Left forelimb (tissue), 1 donor: Measurements from ENCODE around the gene KCNK3.

ENCODE experiments used
- DNase-seq: peaks from one replicate; pipeline ENCODE4 v3.0.0-alpha.2; 2018; ENCODE audit warnings: low spot score

Gene KCNK3

DNA sequence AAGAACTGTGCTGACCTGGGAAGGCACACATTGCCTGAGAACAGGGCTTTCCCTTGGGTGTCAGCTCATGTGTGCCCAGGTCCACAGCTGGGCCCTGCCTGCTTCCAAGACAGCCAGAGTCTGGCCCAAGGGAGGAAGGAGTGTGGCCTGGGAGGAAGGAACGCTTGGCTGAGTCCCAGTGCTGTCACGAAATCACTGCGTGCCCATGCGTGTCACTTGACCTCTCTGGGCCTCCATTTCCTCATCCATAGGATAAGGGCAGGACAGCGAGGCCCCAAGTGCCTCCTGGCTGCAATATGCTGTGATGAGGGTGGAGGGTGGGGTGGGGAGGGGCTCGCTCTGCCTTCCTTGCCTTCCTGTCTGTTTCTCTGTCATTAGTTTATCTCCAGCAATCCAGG is 642 bp upstream of the KCNK3 start:
- DNase-seq, result no peak

DNA sequence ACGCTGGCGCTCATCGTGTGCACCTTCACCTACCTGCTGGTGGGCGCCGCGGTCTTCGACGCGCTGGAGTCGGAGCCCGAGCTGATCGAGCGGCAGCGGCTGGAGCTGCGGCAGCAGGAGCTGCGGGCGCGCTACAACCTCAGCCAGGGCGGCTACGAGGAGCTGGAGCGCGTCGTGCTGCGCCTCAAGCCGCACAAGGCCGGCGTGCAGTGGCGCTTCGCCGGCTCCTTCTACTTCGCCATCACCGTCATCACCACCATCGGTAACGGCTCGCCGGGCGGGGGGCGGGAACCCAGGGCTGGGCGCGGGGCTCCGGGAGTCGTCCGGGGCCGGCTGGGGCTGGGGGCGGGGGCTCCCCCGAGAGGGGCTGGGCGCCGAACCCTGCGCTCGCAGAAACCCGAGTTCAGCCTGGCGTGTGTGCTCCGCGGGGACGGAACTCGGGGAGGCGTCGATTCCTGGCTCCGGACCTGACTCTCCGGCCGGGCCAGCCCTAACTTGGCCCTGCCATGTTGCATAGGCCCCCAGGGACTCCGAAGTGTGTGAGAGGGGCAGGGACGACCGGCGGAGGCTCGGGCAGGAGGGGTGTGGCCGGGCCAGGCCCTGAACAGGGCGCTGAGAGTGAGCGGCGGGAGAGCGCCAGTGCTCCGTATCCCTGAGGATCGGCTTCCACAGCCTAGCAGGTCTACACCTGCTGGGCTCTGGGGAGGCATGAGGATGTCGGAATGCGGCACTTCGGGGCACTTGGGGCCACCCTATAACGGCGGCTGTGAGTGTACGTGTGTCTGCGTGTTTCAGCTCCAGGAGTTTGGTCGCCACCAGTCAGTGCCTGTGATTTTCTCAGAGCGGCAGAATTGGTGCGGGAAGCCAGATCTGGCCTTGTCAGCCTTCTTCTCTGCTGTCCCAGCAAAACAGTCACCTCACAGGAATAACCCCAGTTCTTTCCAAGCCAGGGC is 651 bp downstream of the KCNK3 start:
- DNase-seq, result no peak

DNA sequence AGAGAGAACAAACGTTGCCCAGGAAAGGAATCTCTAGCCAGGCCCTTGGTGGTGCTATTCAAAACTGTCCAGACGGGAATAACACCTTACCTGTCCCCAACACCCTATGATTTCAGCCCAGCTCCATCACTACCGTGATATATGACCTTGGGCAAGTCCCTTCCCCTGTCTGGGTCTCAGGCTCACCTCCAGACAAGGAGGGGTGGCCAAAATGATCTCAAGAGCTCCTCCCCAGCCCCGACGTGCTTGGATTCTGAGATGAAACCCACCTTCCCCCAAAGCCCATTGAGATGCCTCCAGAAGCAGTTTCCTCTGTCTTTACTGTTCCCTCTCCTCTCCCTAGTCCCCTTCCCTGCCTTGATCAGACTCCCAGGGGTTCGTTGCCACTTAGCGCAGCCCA is 1.5 kb downstream of the KCNK3 start:
- no peak for DNase-seq

DNA sequence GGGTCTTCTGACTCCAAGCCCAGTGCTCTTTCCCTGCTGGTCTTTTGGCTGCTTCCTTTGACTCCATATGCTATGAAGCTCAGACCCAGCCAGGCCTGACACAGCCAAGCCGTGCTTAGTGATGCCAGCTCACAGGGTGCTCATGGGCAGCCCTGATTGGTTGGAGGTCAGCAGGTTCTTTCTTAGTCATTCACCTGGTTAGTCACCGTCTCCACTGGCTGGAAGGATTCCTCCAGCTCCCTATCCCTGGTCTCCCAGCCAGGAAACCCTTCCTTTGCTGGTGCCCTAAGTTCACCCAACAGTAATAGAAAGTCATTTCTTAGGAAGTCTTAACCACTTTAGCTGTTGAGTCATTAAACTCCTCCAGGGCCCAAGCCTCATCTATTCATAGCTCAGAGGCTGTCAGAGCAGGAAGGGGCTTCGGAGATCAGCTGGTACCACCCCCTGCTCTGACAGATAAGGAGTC is 3.9 kb downstream of the KCNK3 start:
- DNase-seq, result no peak

DNA sequence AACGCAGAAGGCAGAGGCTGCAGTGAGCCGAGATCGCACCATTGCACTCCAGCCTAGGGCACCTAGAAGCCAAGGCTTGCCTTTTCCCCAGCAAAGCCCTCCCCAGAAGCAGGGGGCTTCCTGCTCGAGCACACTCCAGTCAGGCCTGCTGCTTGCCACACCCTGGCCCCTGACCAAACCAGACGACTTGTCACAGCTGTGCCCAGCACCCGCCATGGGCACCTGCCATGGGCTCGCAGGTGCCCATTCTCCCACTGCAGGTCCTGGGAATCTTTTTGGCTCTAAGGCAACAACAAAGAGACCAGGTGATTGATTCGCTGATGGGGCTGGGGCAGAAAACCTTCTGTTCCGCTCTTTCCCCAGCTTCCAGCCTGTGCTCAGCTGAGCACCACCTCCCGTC is 4.9 kb downstream of the KCNK3 start:
- no peak for DNase-seq

DNA sequence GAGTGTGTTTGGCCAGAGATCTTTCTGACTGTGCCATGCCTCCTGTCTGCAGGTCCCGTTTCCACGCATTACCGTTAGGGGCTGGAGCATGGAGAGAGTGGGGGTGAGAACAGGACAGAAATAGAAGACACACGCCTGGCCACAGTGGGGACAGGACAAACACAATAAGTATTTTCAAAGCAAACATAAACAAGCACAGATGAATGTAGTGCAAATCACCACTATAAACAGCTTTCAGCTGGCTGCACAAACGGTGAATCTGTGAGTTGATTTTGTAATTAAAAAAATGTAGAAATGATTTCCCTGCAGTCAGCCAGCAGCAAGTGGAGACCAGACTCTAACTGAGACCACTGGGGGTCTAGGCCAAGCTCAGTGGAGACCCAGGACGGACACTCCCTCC is 6.8 kb downstream of the KCNK3 start:
- no peak for DNase-seq

DNA sequence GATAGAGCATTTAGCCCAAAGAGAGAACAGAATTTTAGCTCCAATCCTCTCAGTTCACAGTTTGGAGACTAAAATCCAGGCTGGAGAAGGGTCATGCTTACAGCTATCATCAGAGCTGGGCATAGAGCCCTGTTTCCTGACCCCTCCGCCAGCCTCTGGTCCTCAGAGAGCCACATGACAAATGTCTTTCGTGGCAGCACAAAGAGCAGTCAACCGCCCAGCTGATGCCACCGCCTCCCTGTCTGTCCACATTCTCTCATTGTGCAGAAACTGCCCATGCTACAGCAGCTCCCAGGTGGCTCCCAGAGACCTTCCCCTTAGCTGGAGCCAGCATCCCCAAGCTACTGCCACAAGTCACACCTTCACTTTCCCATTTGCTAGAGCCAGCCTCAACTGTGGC is 7.6 kb downstream of the KCNK3 start:
- no peak for DNase-seq

DNA sequence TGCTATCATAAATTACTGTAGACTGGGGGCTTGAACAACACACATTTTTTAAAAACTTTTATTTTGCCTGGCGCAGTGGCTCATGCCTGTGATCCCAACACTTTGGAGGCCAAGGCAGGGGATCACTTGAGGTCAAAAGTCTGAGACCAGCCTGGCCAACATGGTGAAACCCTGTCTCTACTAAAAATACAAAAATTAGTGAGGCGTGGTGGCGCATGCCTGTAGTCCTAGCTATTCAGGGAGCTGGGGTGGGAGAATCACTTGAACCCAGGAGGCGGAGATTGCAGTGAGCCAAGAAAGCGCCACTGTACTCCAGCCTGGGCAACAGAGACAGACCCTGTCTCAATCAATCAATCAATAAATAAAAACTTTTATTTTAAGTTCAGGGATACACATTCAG is 9.1 kb downstream of the KCNK3 start:
- no peak for DNase-seq

DNA sequence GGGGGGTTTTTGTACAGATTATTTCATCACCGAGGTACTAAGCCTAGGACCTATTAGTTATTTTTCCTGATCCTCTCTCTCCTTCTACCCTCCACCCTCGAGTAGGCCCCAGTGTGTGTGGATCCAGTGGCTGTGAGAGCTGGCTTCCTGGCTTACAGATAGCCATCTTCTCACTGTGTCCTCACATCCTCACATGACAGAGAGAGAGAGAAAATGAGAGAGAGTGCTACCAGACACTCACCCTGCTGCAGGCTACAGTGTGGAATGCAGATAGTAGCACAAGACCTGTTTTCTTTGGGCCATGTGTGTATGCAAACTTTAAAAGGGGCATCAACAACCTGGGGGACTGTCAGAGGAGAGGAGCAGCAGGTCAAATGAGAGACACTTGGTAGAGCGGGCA is 9.5 kb downstream of the KCNK3 start:
- DNase-seq, result no peak

DNA sequence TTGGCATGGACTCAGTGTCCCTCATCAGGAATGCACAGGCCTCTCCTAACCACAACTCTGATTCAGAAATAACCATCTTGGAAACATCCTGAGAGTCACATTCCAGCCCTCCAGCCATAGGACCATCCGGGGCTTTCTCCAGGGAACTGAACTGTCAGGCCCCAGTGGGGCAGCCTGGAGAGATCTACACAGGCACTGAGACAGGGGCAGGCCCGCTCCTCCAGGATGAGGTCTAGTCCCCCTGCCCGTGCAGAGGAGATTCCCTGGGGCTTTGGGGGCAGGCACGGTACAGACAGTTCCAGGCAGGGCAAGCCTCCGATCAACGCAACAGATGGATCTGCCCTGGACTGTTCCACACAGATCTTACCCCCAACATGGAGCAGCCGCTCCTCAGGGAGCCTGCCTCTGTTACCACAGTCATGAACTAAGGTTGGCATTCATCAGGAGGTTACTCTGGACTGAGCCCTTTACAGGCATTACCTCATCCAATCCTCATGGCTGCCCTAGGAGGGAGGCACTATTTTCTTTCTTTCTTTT is 12.0 kb downstream of the KCNK3 start:
- no peak for DNase-seq

DNA sequence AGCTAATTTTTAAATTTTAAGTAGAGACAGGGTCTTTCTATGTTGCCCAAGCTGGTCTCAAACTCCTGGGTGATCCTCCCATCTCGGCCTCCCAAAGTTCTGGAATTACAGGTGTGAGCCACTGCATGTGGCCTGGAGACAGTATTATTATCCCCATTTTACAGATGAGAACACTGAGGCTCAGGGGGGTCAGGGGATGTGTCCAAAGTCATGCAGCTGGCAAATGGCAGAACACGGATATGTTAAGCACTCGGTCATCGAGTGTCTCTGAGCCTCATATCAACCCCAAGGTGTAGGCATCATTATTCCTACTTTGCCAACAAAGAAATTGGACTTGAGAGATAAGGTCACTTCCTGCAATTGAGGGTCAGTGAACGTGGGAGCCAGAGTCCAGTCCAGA is 12.6 kb downstream of the KCNK3 start:
- no peak for DNase-seq

DNA sequence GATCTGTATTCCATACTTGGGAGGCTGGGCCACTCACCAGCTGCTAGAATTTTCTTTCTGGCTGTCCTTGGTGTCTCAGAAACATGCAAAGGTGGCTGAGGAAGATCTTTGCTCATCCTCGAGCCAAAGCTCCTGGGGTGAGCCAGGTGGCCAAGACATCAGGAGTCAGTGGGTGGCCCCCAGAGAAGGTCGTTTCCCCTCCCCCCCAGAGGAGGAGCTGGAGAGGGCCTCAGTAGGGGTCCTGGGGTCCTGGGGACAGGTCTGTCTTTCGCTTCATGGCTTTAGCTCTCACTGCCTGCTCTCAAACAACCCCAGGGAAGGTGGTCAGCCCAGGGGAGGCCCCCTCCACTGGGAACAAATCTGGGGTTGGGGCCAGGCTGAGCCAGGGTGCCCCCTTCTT is 13.6 kb downstream of the KCNK3 start:
- DNase-seq, result no peak

DNA sequence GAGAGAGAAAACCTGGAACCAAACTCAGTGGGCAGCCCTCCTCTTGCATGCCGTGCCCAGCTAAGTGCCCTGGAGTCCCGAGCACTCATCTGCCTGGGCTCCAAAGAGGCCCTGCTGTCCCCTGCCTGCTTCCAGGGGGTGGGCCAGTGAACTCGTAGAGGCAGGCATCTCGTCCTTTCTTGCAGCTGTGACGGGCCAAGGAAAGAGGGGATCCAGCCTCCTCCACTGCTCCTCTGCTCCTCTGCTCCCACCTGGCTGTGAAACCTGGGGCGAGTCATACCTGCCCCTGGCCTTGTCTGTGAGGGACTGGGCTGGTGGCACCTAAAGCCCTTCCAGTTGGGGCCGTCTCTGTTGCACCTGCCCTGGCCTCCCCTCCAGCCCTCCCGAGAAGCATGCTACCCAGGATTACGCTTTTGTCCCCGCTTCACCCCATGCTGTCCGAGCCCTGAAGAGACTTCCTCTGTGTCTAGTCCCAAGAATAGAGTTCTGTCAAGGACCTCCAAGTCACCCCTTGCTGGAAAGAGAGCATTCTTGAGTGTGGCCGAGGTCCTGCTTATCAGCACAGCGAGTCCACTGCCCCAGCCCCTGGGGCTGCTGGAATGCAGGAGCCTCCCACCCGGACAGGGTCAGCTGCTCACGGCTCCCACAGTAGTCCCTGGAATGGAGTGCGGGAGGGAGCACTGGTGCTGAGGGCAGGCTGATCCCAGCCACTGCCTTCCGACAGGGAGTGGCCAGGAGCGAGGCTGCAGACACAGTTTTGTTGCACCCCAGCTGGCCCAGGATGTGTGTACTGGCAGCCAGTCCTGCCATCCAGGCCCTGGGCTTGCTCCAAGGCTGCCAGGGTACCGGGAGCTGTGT is 14.3 kb downstream of the KCNK3 start:
- no peak for DNase-seq

DNA sequence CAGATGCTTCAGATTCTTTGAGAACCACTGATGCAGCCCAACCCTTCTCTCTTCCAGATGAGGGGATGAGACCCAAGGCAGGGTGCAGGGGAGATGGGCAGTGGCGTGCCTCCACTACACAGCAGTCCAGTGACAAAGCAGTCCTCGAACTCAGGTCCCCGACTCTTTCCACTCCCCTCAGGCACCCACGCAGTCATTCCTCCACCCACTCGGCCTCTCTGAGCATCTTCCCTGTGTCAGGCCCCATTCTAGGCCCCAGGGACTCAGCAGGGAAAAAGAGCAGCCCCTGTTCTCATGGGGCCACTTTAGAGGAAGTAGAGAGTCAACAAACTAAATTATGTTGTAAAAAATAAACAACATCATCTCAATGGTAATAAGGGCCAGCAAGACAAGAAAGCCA is 15.2 kb downstream of the KCNK3 start:
- no peak for DNase-seq

DNA sequence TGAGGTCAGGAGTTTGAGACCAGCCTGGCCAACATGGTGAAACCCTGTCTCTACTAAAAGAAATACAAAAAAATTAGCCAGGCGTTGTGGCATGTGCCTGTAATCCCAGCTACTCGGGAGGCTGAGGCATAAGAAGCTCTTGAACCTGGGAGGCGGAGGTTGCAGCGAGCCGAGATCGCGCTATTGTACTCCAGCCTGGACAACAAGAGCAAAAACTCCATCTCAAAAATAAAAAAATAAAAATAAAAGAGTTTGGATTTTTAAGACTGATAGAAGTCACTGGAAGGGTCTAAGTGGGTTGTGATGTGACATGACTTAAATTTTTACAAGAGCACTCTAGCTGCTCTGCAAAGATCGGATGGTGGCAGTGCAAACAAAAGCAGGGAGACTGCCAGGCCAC is 15.9 kb downstream of the KCNK3 start:
- no peak for DNase-seq

DNA sequence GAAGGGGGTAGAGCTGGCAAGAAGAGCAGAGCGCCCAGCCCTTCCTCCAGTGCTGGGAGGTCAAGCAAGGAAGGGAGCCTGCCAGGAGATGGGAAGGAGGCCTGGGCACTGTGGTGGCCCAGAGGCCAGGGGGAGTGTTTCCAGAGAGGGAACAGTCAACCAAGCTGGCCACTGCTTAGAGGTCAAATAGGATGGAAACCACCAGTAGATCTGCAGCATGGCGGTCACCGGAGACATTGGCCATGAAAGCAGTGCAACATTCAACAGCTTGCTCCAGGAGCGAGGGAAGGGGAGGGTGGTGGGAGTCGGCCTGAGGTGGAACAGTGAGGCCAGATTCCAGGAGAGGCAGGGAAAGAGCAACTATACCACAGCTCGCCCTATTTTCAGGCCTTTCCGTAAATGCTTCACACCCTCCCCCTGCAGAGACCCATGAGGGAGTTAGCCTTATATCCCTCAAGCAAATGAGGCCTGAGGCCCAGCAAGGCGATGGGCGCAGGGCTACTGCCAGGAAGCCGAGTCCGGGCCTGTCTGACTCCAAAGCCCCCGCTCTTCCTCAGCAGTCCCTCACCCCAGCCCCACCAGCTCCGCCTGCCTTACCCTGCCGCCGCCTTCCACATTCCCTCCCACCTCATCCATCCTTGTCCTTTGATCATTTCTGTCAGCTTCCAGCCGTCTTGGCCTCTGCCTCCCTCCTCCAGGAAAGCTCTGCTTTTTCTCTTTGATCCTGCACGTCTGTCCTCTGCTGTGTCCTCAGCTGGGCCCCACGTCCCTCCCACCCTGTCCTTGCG is 17.0 kb downstream of the KCNK3 start:
- no peak for DNase-seq

DNA sequence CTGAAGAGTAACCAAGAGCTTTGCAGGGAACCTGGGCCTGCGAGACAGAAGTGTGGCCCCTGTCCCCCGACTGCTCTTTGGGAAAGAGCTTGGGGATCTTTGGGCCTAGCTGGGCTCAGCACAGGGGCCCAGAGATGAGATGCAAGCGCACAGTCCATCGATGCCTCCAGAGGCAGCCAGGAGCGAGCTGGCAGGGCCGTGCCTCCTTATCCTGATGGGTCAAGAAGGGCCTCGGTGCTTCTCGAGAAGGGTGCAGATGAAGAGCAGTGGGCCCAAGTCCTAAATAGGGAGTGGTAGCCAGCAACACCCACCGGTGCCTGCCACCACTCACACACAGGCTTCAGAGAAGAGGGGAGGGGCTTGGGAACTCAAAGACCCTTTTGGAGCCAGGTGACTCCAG is 17.6 kb downstream of the KCNK3 start:
- no peak for DNase-seq

DNA sequence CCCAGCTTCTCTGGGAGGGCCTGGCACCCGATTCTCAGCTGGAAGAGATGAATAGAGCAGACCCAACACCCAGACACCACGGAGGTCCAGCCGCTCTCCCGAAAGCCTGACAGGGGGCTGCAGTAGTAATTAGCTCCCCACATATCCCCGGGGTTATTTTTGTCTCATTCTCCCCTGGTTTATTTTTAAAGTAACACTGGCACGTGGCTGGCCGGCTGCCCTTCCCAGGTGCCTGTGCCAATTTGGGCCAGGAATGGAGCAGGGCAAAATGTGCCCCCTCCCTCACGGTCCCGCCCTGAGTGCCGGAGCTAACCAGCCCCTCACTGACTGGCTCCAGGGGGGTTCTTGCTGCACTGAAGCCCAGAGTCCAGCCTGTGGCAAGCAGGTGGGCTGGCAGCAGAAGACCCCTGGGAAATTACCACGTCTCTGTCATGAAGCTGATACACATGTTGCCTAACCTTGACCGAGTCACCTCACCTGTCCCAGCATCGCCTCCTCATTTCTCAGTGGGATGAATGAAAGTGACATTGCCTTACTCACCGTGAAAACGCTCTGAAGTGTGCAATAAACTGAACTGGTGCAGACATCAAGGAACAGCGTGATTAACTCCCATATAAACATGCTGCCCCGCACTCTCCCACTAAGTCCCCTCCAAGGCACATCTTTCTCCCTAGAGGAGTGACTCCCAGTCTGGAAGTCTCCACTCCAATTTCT is 18.4 kb downstream of the KCNK3 start:
- DNase-seq, result no peak

DNA sequence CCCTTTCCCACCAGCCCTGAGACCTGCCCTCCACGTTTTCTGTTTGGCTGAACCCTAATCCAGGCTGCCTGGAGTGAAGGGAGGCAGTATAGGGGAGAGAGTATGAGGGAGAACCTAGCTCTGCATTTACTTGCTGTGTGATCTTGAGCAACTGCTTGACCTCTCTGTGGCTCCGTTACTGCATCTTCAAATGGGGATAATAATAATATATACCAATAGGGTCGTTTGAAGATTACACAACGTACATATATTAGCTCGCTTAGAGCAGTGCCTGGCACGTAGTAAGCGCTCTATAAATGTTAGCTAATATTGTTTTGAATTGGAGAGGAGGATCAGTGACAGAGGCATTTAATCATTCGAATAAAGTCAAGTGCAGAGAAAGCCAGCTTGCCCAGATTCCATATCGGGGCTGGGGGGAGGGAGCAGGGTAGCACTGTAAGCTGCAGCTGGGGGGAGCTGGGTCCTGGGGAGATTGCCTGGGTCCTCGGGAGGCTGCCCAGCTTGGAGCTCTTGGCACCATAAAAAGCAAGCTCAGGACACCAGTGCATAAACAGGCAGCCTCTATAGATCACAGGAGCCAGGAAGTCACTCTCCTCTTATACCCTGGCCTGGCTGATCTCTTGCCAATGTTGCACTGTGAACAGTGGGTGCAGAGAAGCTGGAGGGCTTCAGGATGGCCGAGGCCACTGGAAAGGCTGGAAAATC is 19.1 kb downstream of the KCNK3 start:
- no peak for DNase-seq
